ENCODE measurements around the gene WNT5A. TPM values are rescaled to one million over a fixed set of nuclear protein-coding genes. Genes with fewer than 3 reads are reported as not detected.

Gene WNT5A
- 0.05 TPM in 2 replicates for total RNA-seq

- no peaks in the 10 kb centered on the region for H3K36me3 Mint-ChIP-seq (ENCODE audit: low read depth)
- H3K4me3 Mint-ChIP-seq (ENCODE audit: low read depth) = peak within 1 kb of the TSS; percentile 78
- no peaks in the 10 kb centered on the region for H3K9me3 Mint-ChIP-seq
- H3K27ac Mint-ChIP-seq = peak within 1 kb of the TSS; percentile 17
- H3K27me3 Mint-ChIP-seq (ENCODE audit: low read depth) = peaks cover 78% of the 10 kb centered on the region
- intact Hi-C loops (cut with micrococcal nuclease) = loop anchor here (5.0 to 10.0 kb wide), 2 partner anchors 978 to 1365 kb away; partner anchors contain the start of genes CACNA2D3 and ERC2
- DNase-seq (ENCODE audit: low spot score) = no peak
- H3K4me1 Mint-ChIP-seq (ENCODE audit: low read depth) = peaks cover 17% of the 10 kb centered on the region
Observed at GRCh38 chr3:55486857-55487380, at the start of gene WNT5A. WNT5A (minus strand) TSS chr3:55487306; CDS start chr3:55486985, 321 bp downstream.

GRCh38 chr3:55534876-55535275, 47.8 kb upstream of the WNT5A start:
- Mint-ChIP-seq H3K4me1 (ENCODE audit: low read depth) (no peaks in the 10 kb centered on the region), H3K27me3 (ENCODE audit: low read depth) (no peaks in the 10 kb centered on the region), H3K36me3 (ENCODE audit: low read depth) (no peaks in the 10 kb centered on the region), H3K27ac (no peak overlapping the region), H3K9me3 (no peaks in the 10 kb centered on the region), H3K4me3 (ENCODE audit: low read depth) (no peak overlapping the region)
- intact Hi-C loops (cut with micrococcal nuclease) = no loop called here
- DNase-seq (ENCODE audit: low spot score) = no peak

GRCh38 chr3:55532806-55533205, 45.7 kb upstream of the WNT5A start:
- Mint-ChIP-seq H3K9me3 (no peaks in the 10 kb centered on the region), H3K36me3 (ENCODE audit: low read depth) (no peaks in the 10 kb centered on the region), H3K27me3 (ENCODE audit: low read depth) (no peaks in the 10 kb centered on the region), H3K4me3 (ENCODE audit: low read depth) (no peak overlapping the region), H3K27ac (no peak overlapping the region), H3K4me1 (ENCODE audit: low read depth) (no peaks in the 10 kb centered on the region)
- DNase-seq (ENCODE audit: low spot score) = no peak
- intact Hi-C loops (cut with micrococcal nuclease) = no loop called here

- intact Hi-C loops (cut with micrococcal nuclease) = no loop called here
- no peaks in the 10 kb centered on the region for H3K4me1 Mint-ChIP-seq (ENCODE audit: low read depth)
- H3K4me3 Mint-ChIP-seq (ENCODE audit: low read depth) = no peak overlapping the region
- no peaks in the 10 kb centered on the region for H3K36me3 Mint-ChIP-seq (ENCODE audit: low read depth)
- no peak overlapping the region for H3K27ac Mint-ChIP-seq
- no peaks in the 10 kb centered on the region for H3K27me3 Mint-ChIP-seq (ENCODE audit: low read depth)
- H3K9me3 Mint-ChIP-seq = no peaks in the 10 kb centered on the region
- no peak for DNase-seq (ENCODE audit: low spot score)
Observed at GRCh38 chr3:55531321-55531720, 44.2 kb upstream of the WNT5A start.

- Mint-ChIP-seq H3K9me3 (no peaks in the 10 kb centered on the region), H3K27ac (no peak overlapping the region), H3K4me1 (ENCODE audit: low read depth) (no peaks in the 10 kb centered on the region), H3K27me3 (ENCODE audit: low read depth) (no peaks in the 10 kb centered on the region), H3K4me3 (ENCODE audit: low read depth) (no peak overlapping the region), H3K36me3 (ENCODE audit: low read depth) (no peaks in the 10 kb centered on the region)
- DNase-seq (ENCODE audit: low spot score) = no peak
- intact Hi-C loops (cut with micrococcal nuclease) = no loop called here
Observed at GRCh38 chr3:55527361-55527760, 40.3 kb upstream of the WNT5A start.

GRCh38 chr3:55526332-55527030, 39.4 kb upstream of the WNT5A start:
- Mint-ChIP-seq H3K4me1 (ENCODE audit: low read depth) (no peaks in the 10 kb centered on the region), H3K27me3 (ENCODE audit: low read depth) (no peaks in the 10 kb centered on the region), H3K9me3 (no peaks in the 10 kb centered on the region), H3K4me3 (ENCODE audit: low read depth) (no peak overlapping the region), H3K36me3 (ENCODE audit: low read depth) (no peaks in the 10 kb centered on the region), H3K27ac (no peak overlapping the region)
- intact Hi-C loops (cut with micrococcal nuclease) = no loop called here
- DNase-seq (ENCODE audit: low spot score) = no peak

- no peak overlapping the region for H3K4me3 Mint-ChIP-seq (ENCODE audit: low read depth)
- H3K27ac Mint-ChIP-seq = no peak overlapping the region
- no peak for DNase-seq (ENCODE audit: low spot score)
- no peaks in the 10 kb centered on the region for H3K27me3 Mint-ChIP-seq (ENCODE audit: low read depth)
- H3K9me3 Mint-ChIP-seq = no peaks in the 10 kb centered on the region
- H3K36me3 Mint-ChIP-seq (ENCODE audit: low read depth) = no peaks in the 10 kb centered on the region
- no peaks in the 10 kb centered on the region for H3K4me1 Mint-ChIP-seq (ENCODE audit: low read depth)
- intact Hi-C loops (cut with micrococcal nuclease) = no loop called here
Observed at GRCh38 chr3:55525436-55525835, 38.3 kb upstream of the WNT5A start.

- no peaks in the 10 kb centered on the region for H3K27me3 Mint-ChIP-seq (ENCODE audit: low read depth)
- intact Hi-C loops (cut with micrococcal nuclease) = no loop called here
- no peaks in the 10 kb centered on the region for H3K36me3 Mint-ChIP-seq (ENCODE audit: low read depth)
- H3K4me1 Mint-ChIP-seq (ENCODE audit: low read depth) = no peaks in the 10 kb centered on the region
- H3K4me3 Mint-ChIP-seq (ENCODE audit: low read depth) = no peak overlapping the region
- DNase-seq (ENCODE audit: low spot score) = no peak
- H3K9me3 Mint-ChIP-seq = no peaks in the 10 kb centered on the region
- H3K27ac Mint-ChIP-seq = no peak overlapping the region
Observed at GRCh38 chr3:55524565-55525244, 37.6 kb upstream of the WNT5A start.

GRCh38 chr3:55523471-55523870, 36.4 kb upstream of the WNT5A start:
- no peaks in the 10 kb centered on the region for H3K4me1 Mint-ChIP-seq (ENCODE audit: low read depth)
- no peaks in the 10 kb centered on the region for H3K27me3 Mint-ChIP-seq (ENCODE audit: low read depth)
- no peak for DNase-seq (ENCODE audit: low spot score)
- intact Hi-C loops (cut with micrococcal nuclease) = no loop called here
- no peak overlapping the region for H3K27ac Mint-ChIP-seq
- H3K4me3 Mint-ChIP-seq (ENCODE audit: low read depth) = no peak overlapping the region
- no peaks in the 10 kb centered on the region for H3K9me3 Mint-ChIP-seq
- H3K36me3 Mint-ChIP-seq (ENCODE audit: low read depth) = no peaks in the 10 kb centered on the region

- no peaks in the 10 kb centered on the region for H3K36me3 Mint-ChIP-seq (ENCODE audit: low read depth)
- no peak overlapping the region for H3K27ac Mint-ChIP-seq
- H3K4me1 Mint-ChIP-seq (ENCODE audit: low read depth) = no peaks in the 10 kb centered on the region
- no peaks in the 10 kb centered on the region for H3K27me3 Mint-ChIP-seq (ENCODE audit: low read depth)
- H3K9me3 Mint-ChIP-seq = no peaks in the 10 kb centered on the region
- no peak overlapping the region for H3K4me3 Mint-ChIP-seq (ENCODE audit: low read depth)
- DNase-seq (ENCODE audit: low spot score) = no peak
- intact Hi-C loops (cut with micrococcal nuclease) = no loop called here
Observed at GRCh38 chr3:55521738-55522421, 34.8 kb upstream of the WNT5A start.

GRCh38 chr3:55521064-55521737, 34.1 kb upstream of the WNT5A start:
- Mint-ChIP-seq H3K27ac (no peak overlapping the region), H3K27me3 (ENCODE audit: low read depth) (no peaks in the 10 kb centered on the region), H3K36me3 (ENCODE audit: low read depth) (no peaks in the 10 kb centered on the region), H3K4me1 (ENCODE audit: low read depth) (no peaks in the 10 kb centered on the region), H3K4me3 (ENCODE audit: low read depth) (no peak overlapping the region), H3K9me3 (no peaks in the 10 kb centered on the region)
- intact Hi-C loops (cut with micrococcal nuclease) = no loop called here
- DNase-seq (ENCODE audit: low spot score) = no peak

- DNase-seq (ENCODE audit: low spot score) = no peak
- H3K4me1 Mint-ChIP-seq (ENCODE audit: low read depth) = no peaks in the 10 kb centered on the region
- H3K27me3 Mint-ChIP-seq (ENCODE audit: low read depth) = no peaks in the 10 kb centered on the region
- H3K36me3 Mint-ChIP-seq (ENCODE audit: low read depth) = no peaks in the 10 kb centered on the region
- intact Hi-C loops (cut with micrococcal nuclease) = no loop called here
- no peak overlapping the region for H3K4me3 Mint-ChIP-seq (ENCODE audit: low read depth)
- no peak overlapping the region for H3K27ac Mint-ChIP-seq
- H3K9me3 Mint-ChIP-seq = no peaks in the 10 kb centered on the region
Observed at GRCh38 chr3:55519019-55519418, 31.9 kb upstream of the WNT5A start.

Measured in activated T-helper 2 cell treated with anti-CD3 and anti-CD28 coated beads, Interferon-gamma antibody, Interleukin-2, Interleukin-4, amounts not matched to agents 10 μg/mL and 5 μg/mL and 100 μg/mL, durations not matched to agents 14 hours and 24 hours and 36 hours (primary cell).